ENCODE results near the gene FZD10.

Gene FZD10

DNA sequence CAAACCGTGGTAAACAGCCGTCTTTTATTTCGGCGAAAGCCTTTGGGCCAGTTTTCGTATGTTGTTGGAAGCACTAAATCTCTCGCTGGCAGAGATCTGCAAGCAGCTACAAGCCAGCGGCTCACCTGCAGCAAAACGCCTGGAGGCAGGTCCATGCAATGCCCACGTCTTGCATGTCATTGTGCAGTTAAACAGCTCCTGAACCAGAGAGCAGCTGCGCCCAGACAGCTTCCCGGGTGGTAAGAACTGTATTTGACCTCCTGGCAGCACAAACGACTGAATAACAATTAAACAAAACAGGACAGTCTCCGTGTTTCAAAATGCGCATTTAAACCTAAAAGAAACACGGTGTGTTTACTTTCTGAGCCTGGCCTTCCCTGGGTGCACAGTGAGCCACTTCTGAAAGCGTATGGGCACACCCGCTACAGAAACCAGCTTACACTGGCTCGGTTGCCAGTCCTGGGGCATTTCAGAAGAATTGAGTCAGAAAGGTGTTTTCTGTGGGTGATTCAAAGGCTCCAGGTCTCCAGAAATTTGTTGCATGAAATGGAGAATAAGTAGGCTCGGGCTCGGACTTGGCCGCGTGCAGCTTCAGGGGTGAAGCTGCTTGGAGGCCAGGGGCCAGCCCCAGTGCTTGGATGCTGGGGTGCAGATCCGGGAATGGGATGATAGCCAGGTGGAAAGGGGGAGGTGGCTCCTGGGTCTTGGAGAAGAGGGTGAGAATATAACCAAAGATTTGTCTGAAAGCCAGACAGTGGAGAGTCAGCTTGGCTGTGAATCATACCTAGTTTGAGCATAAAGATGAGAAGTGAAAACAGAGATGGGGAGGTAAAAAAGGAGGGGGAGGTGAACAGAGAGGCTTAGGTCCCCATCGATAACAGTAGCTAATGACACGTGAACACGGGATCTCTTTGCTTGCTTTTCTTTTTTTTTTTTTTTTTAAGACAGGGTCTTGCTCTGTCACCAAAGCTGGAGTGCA, 24.9 kb upstream of the FZD10 start:
- DNase-seq (ENCODE audit: low read depth): no peak
- no peak overlapping the region for H3K4me3 ChIP-seq (ENCODE audit: control insufficient read depth, low read depth, low read length)
- TF ChIP-seq, protein P1, sequence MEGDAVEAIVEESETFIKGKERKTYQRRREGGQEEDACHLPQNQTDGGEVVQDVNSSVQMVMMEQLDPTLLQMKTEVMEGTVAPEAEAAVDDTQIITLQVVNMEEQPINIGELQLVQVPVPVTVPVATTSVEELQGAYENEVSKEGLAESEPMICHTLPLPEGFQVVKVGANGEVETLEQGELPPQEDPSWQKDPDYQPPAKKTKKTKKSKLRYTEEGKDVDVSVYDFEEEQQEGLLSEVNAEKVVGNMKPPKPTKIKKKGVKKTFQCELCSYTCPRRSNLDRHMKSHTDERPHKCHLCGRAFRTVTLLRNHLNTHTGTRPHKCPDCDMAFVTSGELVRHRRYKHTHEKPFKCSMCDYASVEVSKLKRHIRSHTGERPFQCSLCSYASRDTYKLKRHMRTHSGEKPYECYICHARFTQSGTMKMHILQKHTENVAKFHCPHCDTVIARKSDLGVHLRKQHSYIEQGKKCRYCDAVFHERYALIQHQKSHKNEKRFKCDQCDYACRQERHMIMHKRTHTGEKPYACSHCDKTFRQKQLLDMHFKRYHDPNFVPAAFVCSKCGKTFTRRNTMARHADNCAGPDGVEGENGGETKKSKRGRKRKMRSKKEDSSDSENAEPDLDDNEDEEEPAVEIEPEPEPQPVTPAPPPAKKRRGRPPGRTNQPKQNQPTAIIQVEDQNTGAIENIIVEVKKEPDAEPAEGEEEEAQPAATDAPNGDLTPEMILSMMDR (IDR thresholded peaks at IDR 0.05; ENCODE audit: control insufficient read depth, insufficient read depth, low read depth, low read length, missing control alignments): no peak

DNA sequence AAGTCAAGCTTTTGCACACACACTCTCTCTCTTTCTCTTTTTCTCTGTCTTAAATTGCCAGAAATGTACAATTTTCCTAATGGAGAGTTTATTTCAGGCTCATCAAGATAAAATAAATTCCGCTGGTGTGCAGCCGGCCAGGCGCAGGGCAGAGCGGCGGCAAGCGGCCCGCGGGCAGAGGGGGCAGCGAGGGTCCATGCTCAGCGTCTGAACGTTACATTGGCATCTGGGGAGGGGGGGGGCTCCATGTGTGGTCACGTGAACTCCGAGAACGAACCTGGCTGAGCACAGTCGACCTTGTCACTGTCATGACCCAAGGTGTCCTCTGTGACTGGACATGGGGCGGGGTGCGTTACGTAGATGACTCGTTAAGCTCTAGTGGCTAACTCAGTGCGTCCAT, 23.8 kb upstream of the FZD10 start:
- DNase-seq (ENCODE audit: low read depth): no peak
- TF ChIP-seq, protein P1 (IDR thresholded peaks at IDR 0.05; ENCODE audit: control insufficient read depth, insufficient read depth, low read depth, low read length, missing control alignments): no peak
- no peak overlapping the region for H3K4me3 ChIP-seq (ENCODE audit: control insufficient read depth, low read depth, low read length)

DNA sequence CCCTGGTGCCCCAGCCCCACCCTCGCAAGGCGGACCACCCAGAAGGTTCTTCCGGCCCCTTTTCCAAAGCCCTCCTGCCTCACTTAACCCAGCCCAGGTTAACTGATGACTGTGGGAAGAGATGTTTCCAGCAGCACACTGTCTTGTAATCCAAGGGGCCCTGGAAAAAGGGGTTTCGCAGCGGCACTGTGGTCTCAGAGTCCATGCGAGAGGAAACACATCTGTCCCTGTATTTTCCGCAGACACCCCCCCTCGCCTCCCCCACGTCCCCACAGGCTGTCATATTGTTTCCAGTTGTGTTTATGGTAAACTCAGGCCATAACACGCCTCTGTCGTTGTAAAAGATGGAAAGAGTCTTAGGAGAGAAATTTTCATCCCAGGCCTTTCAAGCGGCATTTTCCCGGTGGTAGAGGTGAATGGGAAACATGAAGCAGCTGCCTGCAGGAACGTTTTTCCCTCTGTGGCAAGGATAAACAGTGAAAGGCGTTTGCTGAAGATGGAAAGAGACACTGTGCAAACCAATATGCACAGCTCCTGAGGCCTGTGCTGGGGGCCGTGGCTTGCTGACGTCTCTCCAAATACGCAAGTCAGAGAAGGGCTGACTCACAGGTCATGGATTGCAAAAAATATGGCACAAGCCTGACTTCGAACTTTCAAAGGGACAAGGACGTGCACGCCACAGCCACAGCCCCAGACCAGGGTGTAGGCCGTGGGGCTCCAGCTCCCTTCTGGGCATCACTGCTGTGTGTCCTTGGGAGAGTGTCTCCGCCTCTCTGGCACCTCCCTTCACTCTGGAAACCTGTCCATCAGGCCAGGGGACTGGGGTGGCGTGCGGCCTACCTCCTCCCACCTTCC, 22.5 kb upstream of the FZD10 start:
- DNase-seq (ENCODE audit: low read depth): no peak
- TF ChIP-seq, protein P1 (IDR thresholded peaks at IDR 0.05; ENCODE audit: control insufficient read depth, insufficient read depth, low read depth, low read length, missing control alignments): no peak
- no peak overlapping the region for H3K4me3 ChIP-seq (ENCODE audit: control insufficient read depth, low read depth, low read length)

DNA sequence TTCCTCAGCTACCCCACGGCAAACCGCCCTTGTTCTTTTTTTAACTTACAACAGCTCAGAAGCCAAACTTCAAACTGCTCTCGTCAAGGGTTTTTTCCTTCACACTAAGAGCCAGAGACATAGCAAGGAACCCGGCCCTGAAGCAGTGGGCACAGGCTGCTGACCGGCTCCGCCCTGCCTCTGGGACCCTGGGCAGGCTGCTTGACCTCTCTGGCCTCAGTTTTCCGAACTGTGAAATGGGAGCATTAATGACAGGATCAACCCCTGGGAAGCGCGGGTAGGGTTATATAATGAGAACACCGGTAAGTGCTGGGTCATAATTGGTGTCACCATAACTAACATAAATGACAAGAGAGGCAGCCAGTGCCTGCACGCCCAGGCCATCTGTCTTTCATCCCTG, 21.2 kb upstream of the FZD10 start:
- no peak for DNase-seq (ENCODE audit: low read depth)
- TF ChIP-seq, protein P1 (IDR thresholded peaks at IDR 0.05; ENCODE audit: control insufficient read depth, insufficient read depth, low read depth, low read length, missing control alignments): no peak
- H3K4me3 ChIP-seq (ENCODE audit: control insufficient read depth, low read depth, low read length): no peak overlapping the region

DNA sequence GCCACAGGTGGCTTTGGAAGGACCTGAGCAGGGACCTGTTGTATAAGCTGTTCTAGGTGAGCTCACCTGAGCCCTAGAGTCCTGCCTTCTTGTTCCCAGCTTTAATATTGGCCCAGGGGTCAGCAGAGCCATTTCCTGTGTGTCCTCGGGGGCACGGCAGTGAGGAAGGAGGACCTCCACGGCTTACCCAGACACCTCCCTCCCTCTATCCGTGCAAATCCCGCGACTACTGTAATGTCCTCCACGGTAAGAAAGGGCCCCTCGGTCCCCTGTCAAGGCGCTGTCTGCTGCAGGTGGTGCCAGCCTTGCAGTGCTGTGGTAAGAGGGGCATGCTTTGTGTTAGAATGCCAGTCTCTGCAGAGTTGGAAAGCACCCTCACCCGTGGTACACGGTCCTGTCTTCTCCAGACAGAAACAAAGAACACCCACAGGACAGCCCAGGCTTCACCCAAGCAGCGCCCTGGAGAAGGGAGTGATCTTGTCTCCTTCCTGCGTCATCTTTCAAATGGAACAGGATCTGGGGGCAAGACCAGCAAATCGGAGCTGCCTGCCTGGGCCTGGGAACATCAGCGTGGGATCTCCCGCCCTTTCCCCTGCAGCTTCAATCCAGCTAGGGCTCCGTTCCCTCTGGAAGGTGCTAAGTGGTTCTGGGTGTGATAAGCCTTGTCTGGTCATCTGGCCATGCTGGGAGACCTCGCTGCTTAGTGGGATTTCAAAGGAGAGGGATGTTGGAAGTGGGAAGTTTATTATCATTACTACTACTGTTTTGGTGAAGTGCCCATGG, 20.2 kb upstream of the FZD10 start:
- DNase-seq (ENCODE audit: low read depth): no peak
- TF ChIP-seq, protein P1 (IDR thresholded peaks at IDR 0.05; ENCODE audit: control insufficient read depth, insufficient read depth, low read depth, low read length, missing control alignments): no peak

DNA sequence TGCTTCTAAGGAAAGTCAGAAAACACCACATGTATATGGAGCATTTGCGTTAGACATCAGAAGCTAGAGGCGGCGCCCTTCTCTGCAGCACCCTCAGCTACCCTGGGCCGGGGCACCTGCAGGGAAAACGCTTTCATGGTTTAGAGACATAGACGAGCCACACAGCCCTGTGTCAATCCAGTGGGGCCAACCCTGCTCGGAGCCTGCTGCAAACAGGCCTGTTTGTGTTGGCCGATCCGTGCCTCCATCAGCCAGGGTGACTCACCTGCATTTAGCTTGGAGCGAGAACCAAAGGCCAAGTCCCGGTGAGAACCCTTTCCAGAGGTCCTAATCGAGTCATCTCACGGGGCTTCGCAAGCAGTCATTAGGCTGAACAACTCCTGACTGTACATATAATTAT, 19.5 kb upstream of the FZD10 start:
- TF ChIP-seq, protein P1 (IDR thresholded peaks at IDR 0.05; ENCODE audit: control insufficient read depth, insufficient read depth, low read depth, low read length, missing control alignments): no peak
- DNase-seq (ENCODE audit: low read depth): no peak
- no peak overlapping the region for H3K4me3 ChIP-seq (ENCODE audit: control insufficient read depth, low read depth, low read length)

More for the DNA sequence above, 20.2 kb upstream of the FZD10 start:
- H3K4me3 ChIP-seq (ENCODE audit: control insufficient read depth, low read depth, low read length): no peak overlapping the region
